IMR-90 (cell line): Measurements from ENCODE around the gene KLRF1. TPM values are rescaled to one million over a fixed set of nuclear protein-coding genes. Genes with fewer than 3 reads are reported as not detected.

Source experiments
- ATAC-seq: fragments of 200-7000 bp; cut with Tn5 transposase; 2 replicates; pipeline ENCODE4 v1.9.1; 2020; ENCODE audit warnings: low read depth, mild to moderate bottlenecking, moderate library complexity
- BruUV-seq: library from RNA; stranded (reverse); fragments of 400-500 nt; replicated peaks from 2 replicates; lab custom pipeline; 2021; lab: Mats Ljungman, UMichigan
- CTCF ChIA-PET: fragments of 300-600 bp; formaldehyde crosslinking; extraction: SDS; loops from one replicate; lab custom pipeline; 2021; ENCODE audit warnings: antibody characterized with exemption; lab: Yijun Ruan, JAX
- POLR2A ChIA-PET: fragments of 300-600 bp; sonication (Branson Sonifier 250); formaldehyde crosslinking; loops from one replicate; lab custom pipeline; 2022; ENCODE audit warnings: antibody characterized with exemption; ENCODE audit not compliant: unreplicated experiment; lab: Charles Lee
- DNase-seq: peaks from one replicate; pipeline ENCODE4 v3.0.0; 2013
- H2AFZ ChIP-seq: replicated peaks from 2 replicates; pipeline ENCODE3; 2013; ENCODE audit warnings: low read length, mild to moderate bottlenecking; ENCODE audit not compliant: poor library complexity
- H2AK5ac ChIP-seq: 2 replicates; pipeline ENCODE4 v1.6.1; 2013; ENCODE audit warnings: low read depth, low read length, inconsistent platforms
- H2AK9ac ChIP-seq: replicated peaks from 2 replicates; pipeline ENCODE3; 2013; ENCODE audit warnings: mild to moderate bottlenecking, low read depth, low read length, moderate library complexity; ENCODE audit not compliant: poor library complexity
- H2BK120ac ChIP-seq: 2 replicates; pipeline ENCODE4 v1.6.1; 2013; ENCODE audit warnings: low read depth, low read length, inconsistent platforms
- H2BK15ac ChIP-seq: 3 replicates; pipeline ENCODE4 v1.6.1; 2013; ENCODE audit warnings: low read depth, low read length, inconsistent platforms
- H2BK20ac ChIP-seq: 2 replicates; pipeline ENCODE4 v1.6.1; 2013; ENCODE audit warnings: low read depth, mild to moderate bottlenecking, inconsistent platforms, low read length, moderate library complexity
- H2BK5ac ChIP-seq: 2 replicates; pipeline ENCODE4 v1.6.1; 2013; ENCODE audit warnings: mild to moderate bottlenecking, low read depth, low read length, inconsistent platforms; ENCODE audit not compliant: poor library complexity, severe bottlenecking
- H3K14ac ChIP-seq: replicated peaks from 2 replicates; pipeline ENCODE4 v1.6.1; 2013; ENCODE audit warnings: low read depth, low read length, inconsistent platforms
- H3K18ac ChIP-seq: 2 replicates; pipeline ENCODE4 v1.6.1; 2013; ENCODE audit warnings: low read depth, low read length, control low read depth
- H3K23ac ChIP-seq: 2 replicates; pipeline ENCODE4 v1.6.1; 2013; ENCODE audit warnings: low read depth, low read length, inconsistent platforms
- H3K27ac ChIP-seq: 2 replicates; pipeline ENCODE4 v1.5.1; 2013; ENCODE audit warnings: mild to moderate bottlenecking, control low read depth, low read length; ENCODE audit not compliant: insufficient read depth
- H3K27me3 ChIP-seq: 2 replicates; pipeline ENCODE4 v1.6.1; 2013; ENCODE audit warnings: low read length; ENCODE audit not compliant: control insufficient read depth, insufficient read depth
- H3K36me3 ChIP-seq: 2 replicates; pipeline ENCODE4 v1.6.1; 2013; ENCODE audit warnings: low read length, mixed read lengths; ENCODE audit not compliant: control insufficient read depth, insufficient read depth
- H3K4ac ChIP-seq: 2 replicates; pipeline ENCODE4 v1.6.1; 2013; ENCODE audit warnings: low read depth, low read length, inconsistent platforms
- H3K4me1 ChIP-seq: 2 replicates; pipeline ENCODE4 v1.6.1; 2013; ENCODE audit warnings: low read length, mixed read lengths; ENCODE audit not compliant: control insufficient read depth, insufficient read depth
- H3K4me2 ChIP-seq: 2 replicates; pipeline ENCODE4 v1.6.1; 2013; ENCODE audit warnings: low read depth, mild to moderate bottlenecking, control low read depth, low read length, moderate library complexity
- H3K4me3 ChIP-seq: 2 replicates; pipeline ENCODE4 v1.5.1; 2013; ENCODE audit warnings: low read depth, mild to moderate bottlenecking, control low read depth, low read length, moderate library complexity; ENCODE audit not compliant: insufficient read depth
- H3K56ac ChIP-seq: 2 replicates; pipeline ENCODE4 v1.6.1; 2013; ENCODE audit warnings: low read length, inconsistent platforms; ENCODE audit not compliant: insufficient read depth; ENCODE audit errors: extremely low read depth
- H3K79me1 ChIP-seq, 2 experiments: 2 replicates each; pipeline ENCODE4 v1.6.1; 2013; ENCODE audit warnings: low read length in 2 of 2, inconsistent platforms in 1 of 2, low read depth in 1 of 2
- H3K9ac ChIP-seq: 2 replicates; pipeline ENCODE4 v1.6.1; 2013; ENCODE audit warnings: low read depth, low read length, control low read depth
- H3K9me1 ChIP-seq: 2 replicates; pipeline ENCODE4 v1.6.1; 2013; ENCODE audit warnings: low read length, inconsistent platforms; ENCODE audit not compliant: insufficient read depth
- H3K9me3 ChIP-seq: 2 replicates; pipeline ENCODE4 v1.6.1; 2013; ENCODE audit warnings: low read length; ENCODE audit not compliant: control insufficient read depth, insufficient read depth
- H4K20me1 ChIP-seq: 2 replicates; pipeline ENCODE4 v1.6.1; 2013; ENCODE audit warnings: low read length, inconsistent platforms; ENCODE audit not compliant: insufficient read depth
- H4K5ac ChIP-seq: 2 replicates; pipeline ENCODE4 v1.6.1; 2013; ENCODE audit warnings: mild to moderate bottlenecking, low read depth, low read length, control low read depth
- H4K8ac ChIP-seq, 2 experiments: 2 replicates each; pipeline ENCODE4 v1.6.1; 2013; ENCODE audit warnings: low read depth in 2 of 2, low read length in 2 of 2, control low read depth in 1 of 2, inconsistent platforms in 1 of 2
- H4K91ac ChIP-seq: 2 replicates; pipeline ENCODE4 v1.6.1; 2013; ENCODE audit warnings: low read depth, low read length, inconsistent platforms; ENCODE audit not compliant: insufficient read depth
- BHLHE40 ChIP-seq: fragments of 150-350 bp; IDR thresholded peaks from 2 replicates; pipeline ENCODE4 v1.6.1; 2016; ENCODE audit warnings: mild to moderate bottlenecking, low read depth, low read length
- CEBPB ChIP-seq: IDR thresholded peaks from 2 replicates; pipeline ENCODE4 v1.6.1; 2012; ENCODE audit warnings: low read depth, low read length, improper control_type of control experiment
- CHD1 ChIP-seq: IDR thresholded peaks from 2 replicates; pipeline ENCODE4 v1.6.1; 2012; ENCODE audit warnings: low read depth, low read length, improper control_type of control experiment
- FOS ChIP-seq: fragments of 150-350 bp; IDR thresholded peaks from 2 replicates; pipeline ENCODE4 v1.6.1; 2016; ENCODE audit warnings: low read depth, low read length
- MAFK ChIP-seq: IDR thresholded peaks from 2 replicates; pipeline ENCODE4 v1.6.1; 2012; ENCODE audit warnings: low read depth, low read length, improper control_type of control experiment
- MAZ ChIP-seq: IDR thresholded peaks from 2 replicates; pipeline ENCODE4 v1.6.1; 2012; ENCODE audit warnings: low read depth, mild to moderate bottlenecking, low read length, improper control_type of control experiment, moderate library complexity, borderline replicate concordance
- MXI1 ChIP-seq: IDR thresholded peaks from 2 replicates; pipeline ENCODE4 v1.6.1; 2012; ENCODE audit warnings: low read depth, mild to moderate bottlenecking, low read length, moderate library complexity, borderline replicate concordance
- NFE2L2 ChIP-seq: fragments of 150-350 bp; IDR thresholded peaks from 2 replicates; pipeline ENCODE4 v1.6.1; 2016; ENCODE audit warnings: low read depth, mild to moderate bottlenecking, low read length
- POLR2A ChIP-seq: IDR thresholded peaks from 2 replicates; pipeline ENCODE4 v1.6.1; 2012; ENCODE audit warnings: mild to moderate bottlenecking, low read depth, low read length
- RAD21 ChIP-seq: IDR thresholded peaks from 2 replicates; pipeline ENCODE4 v1.6.1; 2012; ENCODE audit warnings: low read length, improper control_type of control experiment
- RCOR1 ChIP-seq: IDR thresholded peaks from 2 replicates; pipeline ENCODE4 v1.6.1; 2012; ENCODE audit warnings: mild to moderate bottlenecking, low read length, improper control_type of control experiment; ENCODE audit not compliant: insufficient replicate concordance
- RFX5 ChIP-seq: IDR thresholded peaks from 2 replicates; pipeline ENCODE4 v1.8.0; 2012; ENCODE audit warnings: low read depth, mild to moderate bottlenecking, low read length, moderate library complexity
- SMC3 ChIP-seq: fragments of 150-350 bp; IDR thresholded peaks from 2 replicates; pipeline ENCODE4 v1.6.1; 2016; ENCODE audit warnings: low read depth, mild to moderate bottlenecking, antibody characterized with exemption, low read length, moderate library complexity
- WGBS, 2 experiments: methylation state at CpG; one replicate each; pipeline versions ENCODE4 v1.1.5 to v1.1.7; 2013; ENCODE audit warnings: missing lambda C conversion rate in 2 of 2; ENCODE audit not compliant: insufficient read length in 1 of 2; ENCODE audit errors: extremely low coverage in 2 of 2; 5-methylcytosine and 5-hydroxymethylcytosine counted together
- dilution Hi-C: fragments of 300-500 bp; cut with HindIII; formaldehyde crosslinking; loops from one replicate; pipeline ENCODE4 v1.14.3; 2018; ENCODE audit warnings: low sequenced_read_pairs; ENCODE audit not compliant: unreplicated experiment
- in situ Hi-C: fragments of 300-500 bp; cut with MboI; formaldehyde crosslinking; loops from 3 replicates; pipeline ENCODE4 v1.14.3; 2019; ENCODE audit warnings: low sequenced_read_pairs, inconsistent platforms, mixed read lengths
- intact Hi-C: fragments of 100-400 bp; cut with micrococcal nuclease; formaldehyde crosslinking; loops from 2 replicates; pipeline ENCODE4 v1.10.0; 2022
- polyA plus RNA-seq, 3 experiments: library from polyadenylated mRNA; depleted of rRNA; stranded (reverse); fragments of >200 nt; gene quantifications; 2 replicates each; pipeline ENCODE4 v1.2.3, GENCODE V29; 2012; ENCODE audit warnings: low replicate concordance in 1 of 3
- total RNA-seq: library from RNA; depleted of rRNA; stranded (reverse); fragments of >200 nt; gene quantifications from 2 replicates; pipeline ENCODE4 v1.2.3, GENCODE V29; 2012
- TF ChIP-seq, protein P1 (sequence below): fragments of 150-350 bp; IDR thresholded peaks from 2 replicates; pipeline ENCODE4 v1.6.1; 2017; ENCODE audit warnings: mild to moderate bottlenecking, antibody characterized with exemption, low read length, low read depth
- TF ChIP-seq, protein P2 (sequence below): fragments of 150-350 bp; IDR thresholded peaks from 2 replicates; pipeline ENCODE4 v1.6.1; 2016; ENCODE audit warnings: low read depth, mild to moderate bottlenecking, low read length, moderate library complexity, borderline replicate concordance
- TF ChIP-seq, protein P3 (sequence below): conservative IDR thresholded peaks from 2 replicates; pipeline ENCODE4 v1.5.1; 2012; ENCODE audit warnings: mild to moderate bottlenecking, low read depth, low read length, improper control_type of control experiment

Gene KLRF1
- total and polyA plus RNA-seq, 2 of the 4 experiments (the other 2 are of a cell fraction): not detected

DNA sequence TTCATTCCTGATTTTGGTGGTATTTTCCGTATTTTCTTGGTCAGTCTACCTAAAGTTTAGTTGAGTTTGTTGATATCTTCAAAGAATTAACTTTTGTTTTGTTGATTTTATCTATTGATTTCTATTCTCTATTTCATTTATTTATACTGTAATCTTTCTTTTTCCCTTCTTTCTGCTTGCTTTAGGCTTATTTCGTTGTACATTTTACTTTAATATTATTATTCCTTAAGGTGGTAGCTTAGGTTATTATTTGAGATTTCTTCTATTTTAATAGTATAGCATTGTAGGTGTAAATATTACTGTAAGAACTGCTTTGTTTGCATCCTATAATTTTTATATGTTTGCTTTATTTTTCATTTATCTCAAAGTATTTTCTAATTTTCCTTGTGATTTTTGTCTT is 21.4 kb upstream of the KLRF1 start:
- Histone ChIP-seq H3K18ac (no peak overlapping the region), H2BK15ac (no peak overlapping the region), H3K9ac (no peak overlapping the region), H3K9me3 (no peaks in the 10 kb centered on the region), H2BK5ac (no peak overlapping the region), H3K27ac (no peak overlapping the region), H2BK20ac (no peak overlapping the region), H2AFZ (no peak overlapping the region), H2BK120ac (no peak overlapping the region), H3K4ac (no peak overlapping the region), H3K23ac (no peak overlapping the region), H3K9me1 (no peaks in the 10 kb centered on the region), H3K4me1 (no peaks in the 10 kb centered on the region), H3K4me3 (no peak overlapping the region), H2AK5ac (no peak overlapping the region), H3K14ac (no peak overlapping the region), H3K79me1 (no peaks in the 10 kb centered on the region), H3K56ac (no peak overlapping the region), H4K5ac (no peak overlapping the region), H3K4me2 (no peak overlapping the region), H3K36me3 (no peaks in the 10 kb centered on the region), H4K91ac (no peak overlapping the region), H4K20me1 (no peaks in the 10 kb centered on the region), H2AK9ac (no peak overlapping the region), H3K27me3 (peaks cover 4% of the 10 kb centered on the region), H4K8ac (no peak overlapping the region)
- TF ChIP-seq, protein P1, sequence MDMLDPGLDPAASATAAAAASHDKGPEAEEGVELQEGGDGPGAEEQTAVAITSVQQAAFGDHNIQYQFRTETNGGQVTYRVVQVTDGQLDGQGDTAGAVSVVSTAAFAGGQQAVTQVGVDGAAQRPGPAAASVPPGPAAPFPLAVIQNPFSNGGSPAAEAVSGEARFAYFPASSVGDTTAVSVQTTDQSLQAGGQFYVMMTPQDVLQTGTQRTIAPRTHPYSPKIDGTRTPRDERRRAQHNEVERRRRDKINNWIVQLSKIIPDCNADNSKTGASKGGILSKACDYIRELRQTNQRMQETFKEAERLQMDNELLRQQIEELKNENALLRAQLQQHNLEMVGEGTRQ: no peak
- TF ChIP-seq POLR2A (no peak), NFE2L2 (no peak), BHLHE40 (no peak), MXI1 (no peak), SMC3 (no peak), RCOR1 (no peak), RFX5 (no peak), CEBPB (no peak), MAFK (no peak), FOS (no peak), MAZ (no peak), CHD1 (no peak), RAD21 (no peak)
- TF ChIP-seq, protein P2, sequence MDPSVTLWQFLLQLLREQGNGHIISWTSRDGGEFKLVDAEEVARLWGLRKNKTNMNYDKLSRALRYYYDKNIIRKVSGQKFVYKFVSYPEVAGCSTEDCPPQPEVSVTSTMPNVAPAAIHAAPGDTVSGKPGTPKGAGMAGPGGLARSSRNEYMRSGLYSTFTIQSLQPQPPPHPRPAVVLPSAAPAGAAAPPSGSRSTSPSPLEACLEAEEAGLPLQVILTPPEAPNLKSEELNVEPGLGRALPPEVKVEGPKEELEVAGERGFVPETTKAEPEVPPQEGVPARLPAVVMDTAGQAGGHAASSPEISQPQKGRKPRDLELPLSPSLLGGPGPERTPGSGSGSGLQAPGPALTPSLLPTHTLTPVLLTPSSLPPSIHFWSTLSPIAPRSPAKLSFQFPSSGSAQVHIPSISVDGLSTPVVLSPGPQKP: no peak
- TF ChIP-seq, protein P3, sequence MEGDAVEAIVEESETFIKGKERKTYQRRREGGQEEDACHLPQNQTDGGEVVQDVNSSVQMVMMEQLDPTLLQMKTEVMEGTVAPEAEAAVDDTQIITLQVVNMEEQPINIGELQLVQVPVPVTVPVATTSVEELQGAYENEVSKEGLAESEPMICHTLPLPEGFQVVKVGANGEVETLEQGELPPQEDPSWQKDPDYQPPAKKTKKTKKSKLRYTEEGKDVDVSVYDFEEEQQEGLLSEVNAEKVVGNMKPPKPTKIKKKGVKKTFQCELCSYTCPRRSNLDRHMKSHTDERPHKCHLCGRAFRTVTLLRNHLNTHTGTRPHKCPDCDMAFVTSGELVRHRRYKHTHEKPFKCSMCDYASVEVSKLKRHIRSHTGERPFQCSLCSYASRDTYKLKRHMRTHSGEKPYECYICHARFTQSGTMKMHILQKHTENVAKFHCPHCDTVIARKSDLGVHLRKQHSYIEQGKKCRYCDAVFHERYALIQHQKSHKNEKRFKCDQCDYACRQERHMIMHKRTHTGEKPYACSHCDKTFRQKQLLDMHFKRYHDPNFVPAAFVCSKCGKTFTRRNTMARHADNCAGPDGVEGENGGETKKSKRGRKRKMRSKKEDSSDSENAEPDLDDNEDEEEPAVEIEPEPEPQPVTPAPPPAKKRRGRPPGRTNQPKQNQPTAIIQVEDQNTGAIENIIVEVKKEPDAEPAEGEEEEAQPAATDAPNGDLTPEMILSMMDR: no peak
- CTCF ChIA-PET: no interaction called here
- WGBS, 2 experiments: no CpG with 5 or more reads among the region's 2 CpGs
- in situ Hi-C loops (no loop called here), dilution Hi-C loops (no loop called here), intact Hi-C loops (no loop called here)
- POLR2A ChIA-PET: no interaction called here
- no TSS peak for BruUV-seq
- DNase-seq (no peak), ATAC-seq (no peak)
